Suprapubic skin (tissue), 4 donors: Measurements from ENCODE around the gene PRKN. TPM values are rescaled to one million over a fixed set of nuclear protein-coding genes. Genes with fewer than 3 reads are reported as not detected.

Experiments
- DNase-seq, 2 donors: peaks; one replicate each; pipeline ENCODE4 v3.0.0-alpha.2; 2019; ENCODE audit warnings: low spot score in 2 of 2
- H3K27ac ChIP-seq: fragments of 200-600 bp; sonication (generic); one replicate; pipeline ENCODE4 v1.5.1; 2019
- H3K27me3 ChIP-seq: fragments of 200-600 bp; sonication (generic); one replicate; pipeline ENCODE4 v1.5.1; 2019
- H3K36me3 ChIP-seq: fragments of 200-600 bp; sonication (generic); one replicate; pipeline ENCODE4 v1.5.1; 2019
- H3K4me1 ChIP-seq: fragments of 200-600 bp; sonication (generic); one replicate; pipeline ENCODE4 v1.5.1; 2019
- H3K4me3 ChIP-seq: fragments of 200-600 bp; sonication (generic); one replicate; pipeline ENCODE4 v1.5.1; 2019; ENCODE audit warnings: mild to moderate bottlenecking
- H3K9me3 ChIP-seq: fragments of 200-600 bp; sonication (generic); one replicate; pipeline ENCODE4 v1.5.1; 2019
- CTCF ChIP-seq, 2 donors: fragments of 200-600 bp in 1 of 2; fragments of 450-650 bp in 1 of 2; sonication (generic) in 1 of 2; IDR thresholded peaks; one replicate each; pipeline ENCODE4 v1.5.1; 2016 to 2019; ENCODE audit warnings: antibody characterized with exemption in 2 of 2, mild to moderate bottlenecking in 1 of 2, moderate library complexity in 1 of 2
- EP300 ChIP-seq: sonication (generic); formaldehyde crosslinking; IDR thresholded peaks from one replicate; pipeline ENCODE4 v1.6.1; 2017; ENCODE audit warnings: antibody characterized with exemption
- POLR2A ChIP-seq, 2 donors: fragments of 450-650 bp; IDR thresholded peaks; one replicate each; pipeline ENCODE4 v1.6.1; 2017; ENCODE audit warnings: antibody characterized with exemption in 2 of 2, mild to moderate bottlenecking in 2 of 2, moderate library complexity in 2 of 2
- POLR2AphosphoS5 ChIP-seq, 3 donors: sonication (generic); formaldehyde crosslinking; IDR thresholded peaks; one replicate each; pipeline ENCODE4 v1.6.1; 2017; ENCODE audit warnings: antibody characterized with exemption in 3 of 3
- WGBS: methylation state at CpG from one replicate; pipeline ENCODE4 v1.1.5; 2018; 5-methylcytosine and 5-hydroxymethylcytosine counted together
- total RNA-seq, 4 donors: library from RNA; depleted of rRNA; stranded (reverse); fragments of >200 nt; gene quantifications; one replicate each; pipeline ENCODE4 v1.1.0, GENCODE V29; 2016

The PRKN gene
- total RNA-seq, 4 donors from 2014 or later, result 7.2 to 22.8 (median 14.4) TPM

- H3K36me3 ChIP-seq, result no peaks in the 10 kb centered on the region
- no peaks in the 10 kb centered on the region for H3K27me3 ChIP-seq
- no peak for DNase-seq
- no peaks in the 10 kb centered on the region for H3K9me3 ChIP-seq
- H3K4me1 ChIP-seq, result no peaks in the 10 kb centered on the region
- no peak overlapping the region for H3K4me3 ChIP-seq
- H3K27ac ChIP-seq, result no peak overlapping the region
- no peak for TF ChIP-seq CTCF (IDR thresholded peaks at IDR 0.05)
- no peak for TF ChIP-seq POLR2A (IDR thresholded peaks at IDR 0.05)
- TF ChIP-seq EP300, result no peak
- TF ChIP-seq POLR2AphosphoS5 (IDR thresholded peaks at IDR 0.05), result no peak
- WGBS, result 86% methylated on average over 2 of the region's 2 CpGs
Measured at GRCh38 chr6:161850562-161850961, 877.0 kb downstream of the PRKN start.

- Histone ChIP-seq H3K4me1 (no peaks in the 10 kb centered on the region), H3K27me3 (no peaks in the 10 kb centered on the region), H3K4me3 (no peak overlapping the region), H3K36me3 (no peaks in the 10 kb centered on the region), H3K9me3 (no peaks in the 10 kb centered on the region), H3K27ac (no peak overlapping the region)
- DNase-seq, result no peak
- WGBS, result 81% methylated on average over 3 of the region's 3 CpGs
- TF ChIP-seq CTCF (IDR thresholded peaks at IDR 0.05) (no peak), POLR2AphosphoS5 (IDR thresholded peaks at IDR 0.05) (no peak), POLR2A (IDR thresholded peaks at IDR 0.05) (no peak), EP300 (no peak)
Measured at GRCh38 chr6:161847628-161848027, 879.9 kb downstream of the PRKN start.

DNA sequence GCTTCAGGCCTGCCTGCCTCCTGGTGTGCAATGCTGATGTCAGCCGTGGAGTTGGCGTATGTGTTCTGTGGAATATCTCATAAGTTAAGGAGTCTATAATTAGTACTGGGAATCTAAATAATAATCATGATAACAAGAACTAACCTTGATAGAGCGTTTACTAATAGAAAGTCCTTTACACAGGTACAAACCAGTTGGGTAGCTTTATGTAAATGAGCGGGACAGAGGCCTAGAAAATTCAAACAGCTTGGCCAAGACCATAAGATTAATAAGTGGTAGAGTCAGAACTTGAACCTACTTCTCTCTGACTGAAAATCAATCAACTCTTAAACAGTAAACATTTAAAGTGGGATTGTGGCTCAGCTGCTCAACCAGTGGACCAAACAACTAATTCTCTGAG is 882.8 kb downstream of the PRKN start:
- Histone ChIP-seq H3K9me3 (no peaks in the 10 kb centered on the region), H3K27ac (no peak overlapping the region), H3K4me3 (no peak overlapping the region), H3K4me1 (no peaks in the 10 kb centered on the region), H3K36me3 (no peaks in the 10 kb centered on the region), H3K27me3 (no peaks in the 10 kb centered on the region)
- TF ChIP-seq EP300 (no peak), POLR2AphosphoS5 (IDR thresholded peaks at IDR 0.05) (no peak), CTCF (IDR thresholded peaks at IDR 0.05) (no peak), POLR2A (IDR thresholded peaks at IDR 0.05) (no peak)
- DNase-seq, result no peak
- WGBS, result 71% methylated on average over 4 of the region's 4 CpGs

DNA sequence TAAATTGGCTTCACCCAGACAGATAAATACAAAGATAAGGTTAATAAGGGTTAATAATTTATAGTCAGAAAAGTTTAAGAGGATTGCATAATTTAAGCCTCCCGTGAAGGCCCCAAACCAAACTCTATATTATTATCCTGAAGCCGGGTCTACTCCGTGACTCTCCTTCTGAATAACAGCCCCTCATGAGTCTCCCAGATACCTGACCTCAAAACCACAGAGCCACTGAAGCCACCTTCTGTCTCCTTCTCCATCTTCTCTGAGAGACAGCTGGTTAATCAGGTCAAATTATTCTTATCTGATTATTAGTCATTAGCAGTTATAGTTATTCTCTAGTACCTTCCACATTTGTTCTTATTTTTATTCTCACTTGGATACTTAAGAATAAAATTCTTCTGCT is 884.5 kb downstream of the PRKN start:
- WGBS, result 87% methylated on average over 3 of the region's 3 CpGs
- Histone ChIP-seq H3K9me3 (no peaks in the 10 kb centered on the region), H3K4me3 (no peak overlapping the region), H3K27ac (no peak overlapping the region), H3K36me3 (no peaks in the 10 kb centered on the region), H3K27me3 (no peaks in the 10 kb centered on the region), H3K4me1 (no peaks in the 10 kb centered on the region)
- no peak for DNase-seq
- TF ChIP-seq POLR2AphosphoS5 (IDR thresholded peaks at IDR 0.05), result no peak

DNA sequence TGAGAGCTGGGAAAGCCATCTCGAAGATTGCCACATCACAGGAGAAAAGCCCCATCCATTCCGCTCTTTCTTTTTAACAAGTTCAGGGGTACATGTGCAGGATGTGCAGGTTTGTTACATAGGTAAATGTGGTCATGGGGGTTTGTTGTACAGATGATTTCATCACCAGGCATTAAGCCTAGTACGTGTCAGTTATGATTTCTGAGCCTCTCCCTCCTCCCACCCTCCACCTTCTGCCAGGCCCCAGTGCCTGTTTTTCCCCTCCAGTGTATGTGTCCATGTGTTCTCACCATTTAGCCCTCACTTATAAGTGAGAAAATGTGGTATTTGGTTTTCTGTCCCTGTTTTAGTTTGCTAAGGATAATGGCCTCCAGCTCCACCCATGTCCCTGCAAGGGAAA is 887.2 kb downstream of the PRKN start:
- Histone ChIP-seq H3K36me3 (no peaks in the 10 kb centered on the region), H3K9me3 (no peaks in the 10 kb centered on the region), H3K4me3 (no peak overlapping the region), H3K27ac (no peak overlapping the region), H3K27me3 (no peaks in the 10 kb centered on the region), H3K4me1 (no peaks in the 10 kb centered on the region)
- no peak for DNase-seq
- 83% methylated on average over 3 of the region's 3 CpGs for WGBS
- TF ChIP-seq EP300, result no peak
- no peak for TF ChIP-seq POLR2AphosphoS5 (IDR thresholded peaks at IDR 0.05)
- TF ChIP-seq CTCF (IDR thresholded peaks at IDR 0.05), result no peak
- TF ChIP-seq POLR2A (IDR thresholded peaks at IDR 0.05), result no peak

GRCh38 chr6:161838306-161839035 is 889.1 kb downstream of the PRKN start:
- TF ChIP-seq EP300 (no peak), POLR2AphosphoS5 (IDR thresholded peaks at IDR 0.05) (no peak), POLR2A (IDR thresholded peaks at IDR 0.05) (no peak), CTCF (IDR thresholded peaks at IDR 0.05) (no peak)
- H3K36me3 ChIP-seq, result no peaks in the 10 kb centered on the region
- no peak overlapping the region for H3K27ac ChIP-seq
- H3K27me3 ChIP-seq, result no peaks in the 10 kb centered on the region
- WGBS, result 75% methylated on average over 14 of the region's 14 CpGs
- no peaks in the 10 kb centered on the region for H3K9me3 ChIP-seq
- no peak for DNase-seq
- H3K4me3 ChIP-seq, result no peak overlapping the region
- H3K4me1 ChIP-seq, result no peaks in the 10 kb centered on the region
